SK-N-SH (cell line): ENCODE measurements around the gene USP6. TPM values are rescaled to one million over a fixed set of nuclear protein-coding genes. Genes with fewer than 3 reads are reported as not detected.

Source experiments
- CTCF ChIA-PET: fragments of 300-600, 350-600 bp; formaldehyde crosslinking; extraction: SDS; loops from one replicate; lab custom pipeline; 2021; lab: Yijun Ruan, JAX
- POLR2A ChIA-PET: fragments of 350-600 bp; sonication (Branson Sonifier 250); formaldehyde crosslinking; extraction: SDS; loops from one replicate; lab custom pipeline; 2020; ENCODE audit warnings: antibody characterized with exemption, inconsistent platforms; lab: Yijun Ruan, JAX
- DNase-seq: peaks from one replicate; pipeline ENCODE4 v3.0.0; 2012
- H2AFZ ChIP-seq: fragments of 200-600 bp; sonication (generic); 2 replicates; pipeline ENCODE4 v1.8.1; 2016; ENCODE audit warnings: antibody characterized with exemption, mild to moderate bottlenecking, low read depth
- H3F3A ChIP-seq: fragments of 200-600 bp; sonication (generic); replicated peaks from 2 replicates; pipeline ENCODE3; 2016; ENCODE audit warnings: antibody characterized with exemption, mild to moderate bottlenecking; ENCODE audit not compliant: insufficient read depth
- H3K27ac ChIP-seq, 2 experiments: fragments of 200-500 bp in 1 of 2; fragments of 200-600 bp in 1 of 2; sonication (Bioruptor generic) in 1 of 2; sonication (generic), shearing (Covaris generic) in 1 of 2; 2 replicates each; pipeline versions ENCODE4 v1.5.1 to v1.6.1; 2014 to 2016; ENCODE audit warnings: low read depth in 2 of 2, inconsistent platforms in 1 of 2, low read length in 1 of 2, mild to moderate bottlenecking in 1 of 2, mixed read lengths in 1 of 2
- H3K27me3 ChIP-seq: fragments of 200-600 bp; sonication (generic), shearing (Covaris generic); 2 replicates; pipeline ENCODE4 v1.6.1; 2016; ENCODE audit warnings: mixed run types; ENCODE audit not compliant: insufficient read depth
- H3K36me3 ChIP-seq, 2 experiments: fragments of 200-500 bp in 1 of 2; fragments of 200-600 bp in 1 of 2; sonication (Bioruptor generic) in 1 of 2; sonication (generic) in 1 of 2; replicated peaks in 1 of 2; 2 replicates each; pipeline versions ENCODE3 to v1.5.1; 2014 to 2016; ENCODE audit warnings: low read length in 1 of 2, mild to moderate bottlenecking in 1 of 2; ENCODE audit not compliant: insufficient read depth in 2 of 2, control insufficient read depth in 1 of 2
- H3K4me1 ChIP-seq, 2 experiments: fragments of 200-500 bp in 1 of 2; fragments of 200-600 bp in 1 of 2; sonication (Bioruptor generic) in 1 of 2; sonication (generic), shearing (Covaris generic) in 1 of 2; 2 replicates each; pipeline versions ENCODE4 v1.5.1 to v1.6.1; 2014 to 2016; ENCODE audit warnings: low read depth in 1 of 2, low read length in 1 of 2, mixed run types in 1 of 2; ENCODE audit not compliant: insufficient read depth in 2 of 2, control insufficient read depth in 1 of 2
- H3K4me2 ChIP-seq: fragments of 200-600 bp; sonication (generic), shearing (Covaris generic); 2 replicates; pipeline ENCODE4 v1.6.1; 2017; ENCODE audit warnings: mixed run types
- H3K4me3 ChIP-seq, 2 experiments: fragments of 200-500 bp in 1 of 2; fragments of 200-600 bp in 1 of 2; sonication (Bioruptor generic) in 1 of 2; sonication (generic), shearing (Covaris generic) in 1 of 2; 2 replicates each; pipeline versions ENCODE4 v1.5.1 to v1.8.1; 2014 to 2016; ENCODE audit warnings: low read depth in 2 of 2, inconsistent platforms in 1 of 2, low read length in 1 of 2, mild to moderate bottlenecking in 1 of 2, mixed read lengths in 1 of 2, moderate library complexity in 1 of 2
- H3K79me2 ChIP-seq: fragments of 200-600 bp; sonication (generic); 2 replicates; pipeline ENCODE4 v1.8.1; 2017; ENCODE audit warnings: mild to moderate bottlenecking; ENCODE audit not compliant: insufficient read depth
- H3K9ac ChIP-seq: fragments of 200-600 bp; sonication (generic); 2 replicates; pipeline ENCODE4 v1.6.1; 2017; ENCODE audit warnings: mixed run types
- H3K9me2 ChIP-seq: fragments of 200-600 bp; sonication (generic); 2 replicates; pipeline ENCODE4 v1.6.1; 2017; ENCODE audit warnings: mixed run types
- H3K9me3 ChIP-seq: fragments of 200-600 bp; sonication (generic); 2 replicates; pipeline ENCODE4 v1.6.1; 2017; ENCODE audit warnings: mixed run types, mild to moderate bottlenecking, moderate library complexity
- H4K20me1 ChIP-seq: fragments of 200-600 bp; sonication (generic); 2 replicates; pipeline ENCODE4 v1.6.1; 2017; ENCODE audit warnings: mild to moderate bottlenecking, mixed run types; ENCODE audit not compliant: insufficient read depth
- CTCF ChIP-seq: fragments of 200-600 bp; sonication (generic); IDR thresholded peaks from 2 replicates; pipeline ENCODE4 v1.6.1; 2017; ENCODE audit warnings: antibody characterized with exemption, mild to moderate bottlenecking, moderate library complexity
- ELF1 ChIP-seq: IDR thresholded peaks from 2 replicates; pipeline ENCODE4 v1.4.0; 2012
- FOSL2 ChIP-seq: IDR thresholded peaks from 2 replicates; pipeline ENCODE4 v1.4.0; 2012; ENCODE audit warnings: low read depth, mild to moderate bottlenecking, moderate library complexity, borderline replicate concordance
- GABPA ChIP-seq: IDR thresholded peaks from 2 replicates; pipeline ENCODE4 v1.4.0; 2012; ENCODE audit warnings: low read depth, mild to moderate bottlenecking
- MAX ChIP-seq: IDR thresholded peaks from 2 replicates; pipeline ENCODE4 v1.4.0; 2012; ENCODE audit warnings: low read depth
- NFIC ChIP-seq: IDR thresholded peaks from 2 replicates; pipeline ENCODE4 v1.4.0; 2012; ENCODE audit warnings: borderline replicate concordance
- PBX3 ChIP-seq: IDR thresholded peaks from 2 replicates; pipeline ENCODE4; 2012
- POLR2AphosphoS5 ChIP-seq: IDR thresholded peaks from 2 replicates; pipeline ENCODE4 v1.6.1; 2012; ENCODE audit warnings: low read depth, low read length
- RFX5 ChIP-seq: IDR thresholded peaks from 2 replicates; pipeline ENCODE4 v1.6.1; 2012; ENCODE audit warnings: mild to moderate bottlenecking, improper control_type of control experiment, low read length
- USF1 ChIP-seq: IDR thresholded peaks from 2 replicates; pipeline ENCODE4 v1.4.0; 2012; ENCODE audit warnings: low read depth, borderline replicate concordance
- WGBS: methylation state at CpG from one replicate; pipeline ENCODE4 v1.1.6; 2017; ENCODE audit warnings: low lambda C conversion rate; 5-methylcytosine and 5-hydroxymethylcytosine counted together
- polyA plus RNA-seq, 3 experiments: library from polyadenylated mRNA; depleted of rRNA; stranded (reverse); fragments of >200 nt; gene quantifications; 2 replicates each; pipeline ENCODE4 v1.2.3, GENCODE V29; 2012

Gene USP6
- polyA plus RNA-seq, 1 of the 3 experiments (the other 2 are of a cell fraction) = not detected

- TF ChIP-seq CTCF = no peak
- no peak for TF ChIP-seq MAX
- no peak for TF ChIP-seq USF1
- no peak for TF ChIP-seq POLR2AphosphoS5
- no peak for TF ChIP-seq RFX5
- no peak for TF ChIP-seq ELF1
Measured at GRCh38 chr17:5201011-5201410, 85.2 kb downstream of the USP6 start (continued).

GRCh38 chr17:5203178-5203907 lies 87.5 kb downstream of the USP6 start:
- H3K27ac ChIP-seq = no peak overlapping the region
- H3K27me3 ChIP-seq = no peaks in the 10 kb centered on the region
- ChIA-PET CTCF (no interaction called here), POLR2A (no interaction called here)
- H3K9me3 ChIP-seq = no peaks in the 10 kb centered on the region
- DNase-seq = no peak
- WGBS = 93% methylated on average over 12 of the region's 14 CpGs
- no peaks in the 10 kb centered on the region for H3K4me1 ChIP-seq
- TF ChIP-seq FOSL2 (peak; percentile 36; the same call in 1 of the 2 replicates), GABPA (no peak)
- no peak overlapping the region for H3K9ac ChIP-seq
- H3F3A ChIP-seq = no peaks in the 10 kb centered on the region
- H3K79me2 ChIP-seq = no peaks in the 10 kb centered on the region
- H3K36me3 ChIP-seq = no peaks in the 10 kb centered on the region
- H3K4me3 ChIP-seq = no peak overlapping the region
- no peak overlapping the region for H3K4me2 ChIP-seq
- H4K20me1 ChIP-seq = no peaks in the 10 kb centered on the region
- no peaks in the 10 kb centered on the region for H3K9me2 ChIP-seq
- H2AFZ ChIP-seq = no peak overlapping the region

GRCh38 chr17:5203908-5204294 lies 88.1 kb downstream of the USP6 start:
- H3K79me2 ChIP-seq = no peaks in the 10 kb centered on the region
- DNase-seq = no peak
- no peak overlapping the region for H2AFZ ChIP-seq
- 82% methylated on average over 1 of the region's 1 CpG for WGBS
- no peak for TF ChIP-seq MAX
- TF ChIP-seq PBX3 = no peak
- peak; percentile 64; the same call in 1 of the 2 replicates for TF ChIP-seq FOSL2
- no peak for TF ChIP-seq NFIC
- no peak overlapping the region for H3K9ac ChIP-seq
- no peaks in the 10 kb centered on the region for H3K27me3 ChIP-seq
- H3K9me3 ChIP-seq = no peaks in the 10 kb centered on the region
- no peak overlapping the region for H3K4me2 ChIP-seq
- no peaks in the 10 kb centered on the region for H3F3A ChIP-seq
- H3K4me1 ChIP-seq = no peaks in the 10 kb centered on the region
- no peak overlapping the region for H3K27ac ChIP-seq
- CTCF ChIA-PET = no interaction called here
- POLR2A ChIA-PET = no interaction called here
- H3K36me3 ChIP-seq = no peaks in the 10 kb centered on the region
- no peak overlapping the region for H3K4me3 ChIP-seq
- no peaks in the 10 kb centered on the region for H4K20me1 ChIP-seq
- H3K9me2 ChIP-seq = no peaks in the 10 kb centered on the region
